H9 (cell line): ENCODE measurements around the gene ALX4. TPM values are rescaled to one million over a fixed set of nuclear protein-coding genes. Genes with fewer than 3 reads are reported as not detected.

ENCODE experiments used
- DNase-seq: peaks from one replicate; pipeline ENCODE4 v3.0.0-alpha.2; 2017
- H2AFZ ChIP-seq: one replicate; pipeline ENCODE4 v1.6.1; 2013; ENCODE audit warnings: mild to moderate bottlenecking, low read length, control low read depth, moderate library complexity
- H2AK5ac ChIP-seq: 2 replicates; pipeline ENCODE4 v1.6.1; 2013; ENCODE audit warnings: low read length, control low read depth, mixed read lengths; ENCODE audit not compliant: insufficient read length
- H2BK120ac ChIP-seq: one replicate; pipeline ENCODE4 v1.6.1; 2013; ENCODE audit warnings: low read depth, mild to moderate bottlenecking, low read length, control low read depth, inconsistent platforms; ENCODE audit not compliant: poor library complexity, severe bottlenecking
- H2BK12ac ChIP-seq: 2 replicates; pipeline ENCODE4 v1.6.1; 2013; ENCODE audit warnings: low read length, control low read depth, mixed read lengths, low read depth; ENCODE audit not compliant: insufficient read length
- H2BK15ac ChIP-seq: 2 replicates; pipeline ENCODE4 v1.6.1; 2013; ENCODE audit warnings: low read depth, low read length, control low read depth
- H2BK20ac ChIP-seq: one replicate; pipeline ENCODE4 v1.6.1; 2013; ENCODE audit warnings: low read depth, mild to moderate bottlenecking, low read length, control low read depth, inconsistent platforms; ENCODE audit not compliant: poor library complexity, severe bottlenecking
- H2BK5ac ChIP-seq: 2 replicates; pipeline ENCODE4 v1.6.1; 2013; ENCODE audit warnings: low read length, control low read depth, mixed read lengths; ENCODE audit not compliant: insufficient read length
- H3K14ac ChIP-seq: 2 replicates; pipeline ENCODE4 v1.6.1; 2013; ENCODE audit warnings: low read length, control low read depth; ENCODE audit not compliant: insufficient read depth
- H3K18ac ChIP-seq: 2 replicates; pipeline ENCODE4 v1.6.1; 2013; ENCODE audit warnings: low read depth, mild to moderate bottlenecking, mixed read lengths, low read length, control low read depth; ENCODE audit not compliant: insufficient read length
- H3K23ac ChIP-seq: 2 replicates; pipeline ENCODE4 v1.6.1; 2013; ENCODE audit warnings: low read length, control low read depth, mixed read lengths, low read depth; ENCODE audit not compliant: insufficient read length
- H3K23me2 ChIP-seq: 2 replicates; pipeline ENCODE4 v1.6.1; 2013; ENCODE audit warnings: low read depth, mild to moderate bottlenecking, mixed read lengths, low read length, control low read depth; ENCODE audit not compliant: insufficient read length, poor library complexity, severe bottlenecking
- H3K27ac ChIP-seq: 2 replicates; pipeline ENCODE4 v1.5.1; 2013; ENCODE audit warnings: low read length, control low read depth, mixed read lengths, low read depth; ENCODE audit not compliant: insufficient read length
- H3K27me3 ChIP-seq: 2 replicates; pipeline ENCODE4 v1.6.1; 2013; ENCODE audit warnings: low read length, control low read depth, inconsistent platforms; ENCODE audit not compliant: insufficient read depth
- H3K4ac ChIP-seq: 2 replicates; pipeline ENCODE4 v1.6.1; 2013; ENCODE audit warnings: low read depth, mild to moderate bottlenecking, control low read depth, inconsistent platforms, low read length, moderate library complexity
- H3K4me1 ChIP-seq: 2 replicates; pipeline ENCODE4 v1.6.1; 2013; ENCODE audit warnings: low read length, control low read depth, inconsistent platforms; ENCODE audit not compliant: insufficient read depth
- H3K4me2 ChIP-seq: 2 replicates; pipeline ENCODE4 v1.6.1; 2013; ENCODE audit warnings: low read length, control low read depth, mixed read lengths; ENCODE audit not compliant: insufficient read length, insufficient read depth
- H3K56ac ChIP-seq: 2 replicates; pipeline ENCODE4 v1.6.1; 2013; ENCODE audit warnings: low read depth, mild to moderate bottlenecking, mixed read lengths, low read length, control low read depth; ENCODE audit not compliant: insufficient read length
- H3K79me1 ChIP-seq: 2 replicates; pipeline ENCODE4 v1.6.1; 2013; ENCODE audit warnings: low read depth, mild to moderate bottlenecking, moderate library complexity, low read length, control low read depth, inconsistent platforms; ENCODE audit not compliant: insufficient read depth, poor library complexity, severe bottlenecking
- H3K79me2 ChIP-seq: 2 replicates; pipeline ENCODE4 v1.6.1; 2013; ENCODE audit warnings: low read length, control low read depth, inconsistent platforms; ENCODE audit not compliant: insufficient read depth
- H3K9ac ChIP-seq: 2 replicates; pipeline ENCODE4 v1.6.1; 2013; ENCODE audit warnings: low read length, control low read depth, mixed read lengths; ENCODE audit not compliant: insufficient read length; ENCODE audit errors: extremely low read depth
- H3K9me3 ChIP-seq: one replicate; pipeline ENCODE4 v1.6.1; 2013; ENCODE audit warnings: low read depth, low read length, inconsistent platforms; ENCODE audit not compliant: control insufficient read depth
- H3T11ph ChIP-seq: one replicate; pipeline ENCODE4 v1.6.1; 2013; ENCODE audit warnings: mild to moderate bottlenecking, low read length, control low read depth, inconsistent platforms
- H4K20me1 ChIP-seq: one replicate; pipeline ENCODE4 v1.6.1; 2013; ENCODE audit not compliant: control insufficient read depth, insufficient read length, insufficient read depth
- H4K5ac ChIP-seq: 2 replicates; pipeline ENCODE4 v1.6.1; 2013; ENCODE audit warnings: low read depth, mild to moderate bottlenecking, mixed read lengths, low read length, control low read depth; ENCODE audit not compliant: insufficient read length
- H4K8ac ChIP-seq: replicated peaks from 2 replicates; pipeline ENCODE4 v1.6.1; 2013; ENCODE audit warnings: low read length, control low read depth, mixed read lengths, low read depth; ENCODE audit not compliant: insufficient read length
- H4K91ac ChIP-seq: 2 replicates; pipeline ENCODE4 v1.6.1; 2013; ENCODE audit warnings: low read depth, mild to moderate bottlenecking, moderate library complexity, mixed read lengths, low read length, control low read depth; ENCODE audit not compliant: insufficient read length
- H3K27ac Mint-ChIP-seq, 3 experiments: 2 replicates in 2 of 3; 3 replicates in 1 of 3; pipeline ENCODE4 v1.8.0; 2020 to 2021; ENCODE audit warnings: mixed read lengths in 3 of 3, mild to moderate bottlenecking in 1 of 3, moderate library complexity in 1 of 3
- H3K27me3 Mint-ChIP-seq: 2 replicates; pipeline ENCODE4 v1.8.0; 2021; ENCODE audit warnings: low read depth, mild to moderate bottlenecking, moderate library complexity, mixed read lengths
- H3K36me3 Mint-ChIP-seq, 3 experiments: 2 replicates in 2 of 3; 3 replicates in 1 of 3; pipeline ENCODE4 v1.8.0; 2020 to 2021; ENCODE audit warnings: low read depth in 3 of 3, mixed read lengths in 3 of 3; ENCODE audit not compliant: insufficient read depth in 1 of 3
- H3K4me1 Mint-ChIP-seq, 2 experiments: 2 replicates each; pipeline ENCODE4 v1.8.0; 2020; ENCODE audit warnings: mixed read lengths in 2 of 2
- H3K4me3 Mint-ChIP-seq, 2 experiments: 2 replicates in 1 of 2; 3 replicates in 1 of 2; pipeline ENCODE4 v1.8.0; 2020 to 2021; ENCODE audit warnings: mild to moderate bottlenecking in 2 of 2, mixed read lengths in 2 of 2, moderate library complexity in 1 of 2
- H3K9me3 Mint-ChIP-seq, 2 experiments: 2 replicates in 1 of 2; 3 replicates in 1 of 2; pipeline ENCODE4 v1.8.0; 2020; ENCODE audit warnings: mild to moderate bottlenecking in 2 of 2, mixed read lengths in 2 of 2, moderate library complexity in 1 of 2
- CTCF ChIP-seq: fragments of 200-600 bp; sonication (generic); conservative IDR thresholded peaks from 3 replicates; pipeline ENCODE4 v1.8.0; 2021; ENCODE audit warnings: antibody characterized with exemption, mild to moderate bottlenecking
- WGBS: extraction: QIAGEN DNeasy Blood & Tissue Kit; methylation state at CpG from one replicate; pipeline ENCODE4 v1.1.7; 2013; ENCODE audit warnings: missing lambda C conversion rate, low lambda C conversion rate, mixed read lengths; ENCODE audit not compliant: insufficient read length; ENCODE audit errors: extremely low coverage; 5-methylcytosine and 5-hydroxymethylcytosine counted together
- total RNA-seq: library from RNA; stranded (reverse); gene quantifications from 2 replicates; pipeline ENCODE4 v1.2.1, GENCODE V29; 2021

Gene ALX4
- total RNA-seq, 1 experiment from 2014 or later: not detected

GRCh38 chr11:44348721-44349120 lies 38.8 kb upstream of the ALX4 start:
- H2AK5ac ChIP-seq: no peak overlapping the region
- H3K9me3 ChIP-seq: no peaks in the 10 kb centered on the region
- H4K8ac ChIP-seq: no peak overlapping the region
- H3K9ac ChIP-seq: no peak overlapping the region
- H2BK15ac ChIP-seq: no peak overlapping the region
- no peak overlapping the region for H3K4me3 Mint-ChIP-seq
- H3K4ac ChIP-seq: no peak overlapping the region
- no peaks in the 10 kb centered on the region for H3K27me3 ChIP-seq
- H4K91ac ChIP-seq: no peak overlapping the region
- no peak overlapping the region for H3K18ac ChIP-seq
- H3K36me3 Mint-ChIP-seq: no peaks in the 10 kb centered on the region
- H3K14ac ChIP-seq: no peak overlapping the region
- no peak overlapping the region for H3K4me2 ChIP-seq
- no peak overlapping the region for H2BK120ac ChIP-seq
- WGBS: no CpG with 5 or more reads among the region's 10 CpGs
- H3K79me1 ChIP-seq: no peaks in the 10 kb centered on the region
- H3K23ac ChIP-seq: no peak overlapping the region
- H2BK5ac ChIP-seq: no peak overlapping the region
- no peak for TF ChIP-seq CTCF
- H3K56ac ChIP-seq: no peak overlapping the region
- H4K20me1 ChIP-seq: no peaks in the 10 kb centered on the region
- H2BK20ac ChIP-seq: no peak overlapping the region
- no peaks in the 10 kb centered on the region; a peak in 1 of 5 replicates for H3K9me3 Mint-ChIP-seq
- H3K27ac ChIP-seq: no peak overlapping the region
- no peaks in the 10 kb centered on the region; the same call in 1 of the 2 replicates for H3K4me1 ChIP-seq
- no peaks in the 10 kb centered on the region for H3K23me2 ChIP-seq
- no peak overlapping the region for H3T11ph ChIP-seq
- H4K5ac ChIP-seq: no peak overlapping the region
- no peak for DNase-seq
- H3K4me1 Mint-ChIP-seq: peaks cover 8 to 19% of the 10 kb centered on the region in 2 experiments
- H2AFZ ChIP-seq: no peak overlapping the region
- H3K27ac Mint-ChIP-seq: no peak overlapping the region
- H3K27me3 Mint-ChIP-seq: peaks cover 23% of the 10 kb centered on the region
- H3K79me2 ChIP-seq: no peaks in the 10 kb centered on the region
- H2BK12ac ChIP-seq: no peak overlapping the region
